Measurements from ENCODE around the gene LPIN3.

The LPIN3 gene

GRCh38 chr20:41393705-41394066, 53.1 kb downstream of the LPIN3 start:
- no peak for DNase-seq (ENCODE audit: low spot score)

GRCh38 chr20:41394081-41394480, 53.5 kb downstream of the LPIN3 start:
- DNase-seq (ENCODE audit: low spot score) = no peak

GRCh38 chr20:41394931-41395666, 54.5 kb downstream of the LPIN3 start:
- no peak for DNase-seq (ENCODE audit: low spot score)

- DNase-seq (ENCODE audit: low spot score) = no peak
Observed at GRCh38 chr20:41395667-41396664, 55.3 kb downstream of the LPIN3 start.

- DNase-seq (ENCODE audit: low spot score) = no peak
Observed at GRCh38 chr20:41398408-41398807, 57.8 kb downstream of the LPIN3 start.

GRCh38 chr20:41403604-41404003, 63.0 kb downstream of the LPIN3 start:
- no peak for DNase-seq (ENCODE audit: low spot score)

GRCh38 chr20:41405436-41405835, 64.8 kb downstream of the LPIN3 start:
- no peak for DNase-seq (ENCODE audit: low spot score)

GRCh38 chr20:41406353-41406752, 65.7 kb downstream of the LPIN3 start:
- no peak for DNase-seq (ENCODE audit: low spot score)

GRCh38 chr20:41406896-41407444, 66.3 kb downstream of the LPIN3 start:
- DNase-seq (ENCODE audit: low spot score) = no peak

GRCh38 chr20:41407607-41408006, 67.0 kb downstream of the LPIN3 start:
- DNase-seq (ENCODE audit: low spot score) = no peak

GRCh38 chr20:41408156-41408794, 67.7 kb downstream of the LPIN3 start:
- DNase-seq (ENCODE audit: low spot score) = no peak

GRCh38 chr20:41408986-41409385, 68.4 kb downstream of the LPIN3 start:
- DNase-seq (ENCODE audit: low spot score) = no peak
